G401.6 (cell line): ENCODE data around the gene S100A1.
"Not testable (repeated sequence)": the region's sequence is repeated elsewhere in the genome, so short reads cannot be mapped to it uniquely, and the experiment has no call there.

Experiments used
- FAIRE-seq: peaks from 2 replicates; lab custom pipeline; 2012; peaks lifted over from hg19 to GRCh38; lab: Jason Lieb, UNC

Gene S100A1

DNA sequence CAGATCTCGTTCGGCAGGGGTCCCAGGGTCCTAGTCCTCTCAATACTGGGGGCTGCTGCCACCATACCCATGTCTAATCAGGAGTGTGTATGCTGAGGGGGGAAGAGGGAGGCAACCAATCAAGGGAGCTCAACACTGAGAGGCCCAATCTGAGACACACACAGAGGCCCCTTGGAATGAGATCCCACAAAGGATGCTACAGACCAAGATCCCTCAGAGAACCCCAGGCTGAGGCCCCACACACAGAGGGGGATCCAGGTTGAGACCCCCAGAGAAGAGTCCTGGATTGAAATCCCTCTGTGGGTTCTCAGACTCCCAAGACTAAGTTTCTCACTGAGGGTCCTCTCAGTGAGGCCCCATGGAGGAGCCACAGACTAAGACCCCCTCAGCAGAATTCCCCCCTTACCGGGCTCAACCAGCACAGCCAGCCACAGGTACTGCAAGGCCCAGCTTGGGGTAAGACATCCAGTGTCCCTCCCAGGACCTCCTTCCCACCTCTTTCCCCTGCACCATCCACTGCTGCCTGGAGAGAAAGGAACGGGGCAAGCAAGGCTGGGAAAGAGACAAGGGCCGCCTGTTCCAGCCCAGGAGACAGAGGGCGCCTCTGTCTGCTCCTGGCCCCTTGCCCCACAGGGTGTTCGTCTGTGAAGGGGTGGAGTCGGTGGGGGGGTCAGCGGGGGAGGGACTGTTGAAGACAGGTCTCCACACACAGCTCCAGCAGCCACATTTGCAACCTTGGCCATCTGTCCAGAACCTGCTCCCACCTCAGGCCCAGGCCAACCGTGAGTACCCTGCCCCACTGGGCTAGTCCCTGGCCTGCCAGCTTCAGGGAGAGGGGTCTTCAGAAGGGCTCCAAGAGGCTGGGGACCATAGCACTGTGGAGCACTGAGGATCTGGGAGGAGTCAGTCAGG lies at the start of gene S100A1:
Gene S100A1 (plus strand): TSS at position 720 of the 912 bp plus-strand sequence. CDS start 2,088 bp downstream, outside the sequence.
- no peak for FAIRE-seq

DNA sequence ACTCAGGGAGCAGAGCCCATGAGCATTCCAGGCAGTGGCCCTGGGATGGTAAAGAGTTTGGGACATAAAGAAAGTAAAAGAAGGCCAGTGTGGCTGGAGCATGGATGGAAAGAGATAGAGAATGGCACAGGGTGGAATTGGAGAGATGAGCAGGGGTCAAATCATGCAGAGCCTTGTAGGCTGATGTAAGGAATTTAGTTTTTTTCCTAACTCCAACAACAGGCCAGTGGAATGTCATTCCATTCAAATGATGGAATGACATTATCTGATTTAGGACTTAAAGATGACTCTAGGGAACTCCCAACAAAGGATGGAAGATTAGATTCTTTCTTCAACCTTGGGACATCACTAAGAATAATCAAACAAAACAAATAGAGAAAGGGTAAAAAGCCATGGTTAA lies 49.7 kb upstream of the S100A1 start:
- no peak for FAIRE-seq

DNA sequence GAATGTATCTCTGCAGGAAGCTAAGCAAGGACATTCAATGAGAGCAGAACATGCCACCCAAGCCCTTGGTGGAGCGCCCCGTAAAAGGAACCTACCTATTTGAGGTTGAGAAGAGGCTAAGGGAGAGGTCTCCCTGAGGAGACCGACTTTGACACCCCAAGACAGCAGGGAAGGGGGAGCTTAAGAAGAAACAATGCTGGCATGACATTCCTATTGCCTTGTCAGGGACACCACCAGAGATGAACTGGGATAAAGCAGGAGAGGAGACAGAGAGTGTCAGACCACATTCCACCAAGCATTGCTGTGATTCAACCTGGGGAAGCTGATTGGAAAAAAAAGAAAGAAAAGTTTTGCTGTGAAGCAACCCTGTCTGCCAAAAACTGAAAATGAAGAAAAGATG lies 49.3 kb upstream of the S100A1 start:
- no peak for FAIRE-seq

DNA sequence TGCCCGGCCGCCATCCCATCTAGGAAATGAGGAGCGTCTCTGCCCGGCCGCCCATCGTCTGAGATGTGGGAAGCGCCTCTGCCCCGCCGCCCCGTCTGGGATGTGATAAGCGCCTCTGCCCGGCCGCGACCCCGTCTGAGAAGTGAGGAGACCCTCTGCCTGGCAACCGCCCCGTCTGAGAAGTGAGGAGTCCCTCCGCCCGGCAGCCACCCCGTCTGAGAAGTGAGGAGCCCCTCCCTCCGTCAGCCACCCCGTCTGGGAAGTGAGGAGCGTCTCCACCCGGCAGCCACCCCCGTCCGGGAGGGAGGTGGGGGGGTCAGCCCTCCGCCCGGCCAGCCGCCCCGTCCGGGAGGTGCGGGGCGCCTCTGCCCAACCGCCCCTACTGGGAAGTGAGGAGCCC lies 45.4 kb upstream of the S100A1 start:
- FAIRE-seq, result not testable (repeated sequence)

DNA sequence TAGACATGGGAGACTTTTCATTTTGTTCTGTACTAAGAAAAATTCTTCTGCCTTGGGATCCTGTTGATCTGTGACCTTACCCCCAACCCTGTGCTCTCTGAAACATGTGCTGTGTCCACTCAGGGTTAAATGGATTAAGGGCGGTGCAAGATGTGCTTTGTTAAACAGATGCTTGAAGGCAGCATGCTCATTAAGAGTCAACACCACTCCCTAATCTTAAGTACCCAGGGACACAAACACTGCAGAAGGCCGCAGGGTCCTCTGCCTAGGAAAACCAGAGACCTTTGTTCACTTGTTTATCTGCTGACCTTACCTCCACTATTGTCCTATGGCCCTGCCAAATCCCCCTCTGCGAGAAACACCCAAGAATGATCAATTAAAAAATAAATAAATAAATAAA lies 44.7 kb upstream of the S100A1 start:
- FAIRE-seq, result not testable (repeated sequence)

DNA sequence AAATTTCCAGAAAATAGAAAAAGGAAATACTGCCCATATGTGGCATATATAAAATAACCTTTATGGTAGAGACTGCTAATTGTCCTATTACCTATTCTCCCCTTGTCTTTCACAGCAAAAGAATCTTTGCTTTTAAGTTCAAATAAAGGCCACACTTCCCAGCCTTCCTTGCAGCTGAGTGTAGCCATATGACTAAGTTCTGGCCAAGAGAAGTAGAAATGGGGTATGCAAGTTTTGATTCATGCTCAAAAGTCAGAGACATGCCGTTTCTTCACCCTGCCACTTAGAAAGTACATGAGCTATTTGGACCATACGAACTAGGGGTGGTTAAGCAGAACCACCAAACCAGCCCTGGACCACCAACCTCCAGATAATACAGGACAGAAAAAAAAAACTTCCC lies 44.3 kb upstream of the S100A1 start:
- no peak for FAIRE-seq

DNA sequence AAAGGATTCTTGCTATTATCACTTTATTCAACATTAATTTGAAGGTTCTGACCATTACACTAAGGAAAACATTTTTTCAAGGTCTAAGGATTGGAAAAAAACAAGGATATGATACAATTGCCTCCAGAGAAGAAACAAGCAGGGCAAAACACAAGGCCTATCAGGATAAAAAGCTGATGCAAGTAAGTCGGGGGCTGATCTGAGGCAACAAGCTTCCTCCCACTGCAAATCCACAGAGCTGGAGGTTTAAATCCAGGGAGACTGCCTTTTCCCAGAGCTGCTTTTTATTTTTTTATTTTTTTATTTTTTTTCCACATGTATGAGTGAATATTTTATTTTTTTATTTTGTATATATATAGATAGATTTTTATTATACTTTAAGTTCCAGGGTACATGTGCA lies 43.2 kb upstream of the S100A1 start:
- no peak for FAIRE-seq

DNA sequence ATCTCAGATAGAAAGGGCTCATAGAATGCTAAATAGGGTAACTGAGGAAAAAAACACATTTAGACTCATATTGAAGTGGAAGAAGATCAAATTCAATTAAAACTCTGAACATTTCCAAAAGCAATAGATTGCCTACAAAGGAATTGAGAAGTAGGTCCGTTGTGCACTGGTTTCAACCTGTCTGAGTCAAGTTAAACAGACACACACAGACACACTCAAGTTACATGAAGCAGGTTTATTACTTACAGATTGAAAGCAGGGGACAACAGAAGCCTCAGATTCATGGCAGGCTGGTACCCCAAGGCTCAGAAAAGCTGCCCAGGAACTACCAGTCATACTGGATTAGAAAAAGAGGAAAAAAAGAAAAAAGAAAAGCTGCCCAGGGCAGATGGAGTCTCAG lies 41.9 kb upstream of the S100A1 start:
- no peak for FAIRE-seq

DNA sequence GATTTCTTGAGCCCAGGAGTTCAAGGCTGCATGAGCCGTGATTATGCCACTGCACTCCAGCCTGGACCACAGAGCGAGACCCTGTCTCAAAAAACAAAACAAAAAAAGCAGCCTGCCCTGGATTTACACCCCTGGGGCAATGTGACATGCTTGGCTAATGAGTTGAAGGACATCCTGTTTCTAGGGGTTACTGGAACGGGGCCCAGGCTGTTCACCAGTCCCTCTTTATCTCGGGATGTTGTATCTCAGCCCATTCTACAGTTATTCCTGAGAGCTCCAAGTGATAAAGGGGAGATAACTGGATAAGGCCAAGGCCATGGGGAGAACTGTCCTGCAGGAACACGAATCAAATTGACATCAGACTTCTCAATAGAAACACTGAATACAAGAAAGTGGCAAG lies 40.9 kb upstream of the S100A1 start:
- no peak for FAIRE-seq

DNA sequence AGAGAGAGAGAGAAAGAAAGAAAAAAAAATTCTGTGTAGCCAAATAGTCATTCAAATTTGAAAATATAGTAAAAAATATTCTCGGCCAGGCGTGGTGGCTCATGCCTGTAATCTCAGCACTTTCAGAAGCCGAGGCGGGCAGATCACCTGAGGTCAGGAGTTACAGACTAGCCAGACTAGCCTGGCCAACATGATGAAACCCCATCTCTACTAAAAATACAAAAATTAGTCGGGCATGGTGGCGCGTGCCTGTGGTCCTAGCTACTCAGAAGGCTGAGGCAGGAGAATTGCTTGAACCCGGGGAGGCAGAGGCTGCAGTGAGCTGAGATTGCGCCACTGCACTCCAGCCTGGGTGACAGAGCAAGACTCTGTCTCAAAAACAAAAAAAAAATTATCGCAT lies 40.2 kb upstream of the S100A1 start:
- FAIRE-seq, result not testable (repeated sequence)

DNA sequence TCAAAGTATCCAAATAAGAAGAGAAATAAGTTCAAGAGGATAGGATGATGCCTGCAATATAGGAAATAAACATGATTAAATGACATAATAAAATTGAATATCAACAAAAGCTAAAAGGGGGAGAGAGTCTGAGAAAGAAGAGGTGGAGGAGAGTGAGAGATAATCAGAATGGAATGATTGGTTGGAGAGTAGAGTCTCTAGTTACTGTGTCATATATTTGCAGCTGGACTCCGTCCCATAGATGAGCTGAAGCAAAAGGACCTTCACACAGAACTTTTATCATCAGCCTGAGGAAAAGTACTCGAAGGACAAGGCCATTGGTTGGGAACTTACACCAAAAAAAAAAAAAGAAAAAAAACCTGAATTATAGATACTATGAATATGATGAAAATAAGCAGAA lies 39.8 kb upstream of the S100A1 start:
- FAIRE-seq, result no peak

DNA sequence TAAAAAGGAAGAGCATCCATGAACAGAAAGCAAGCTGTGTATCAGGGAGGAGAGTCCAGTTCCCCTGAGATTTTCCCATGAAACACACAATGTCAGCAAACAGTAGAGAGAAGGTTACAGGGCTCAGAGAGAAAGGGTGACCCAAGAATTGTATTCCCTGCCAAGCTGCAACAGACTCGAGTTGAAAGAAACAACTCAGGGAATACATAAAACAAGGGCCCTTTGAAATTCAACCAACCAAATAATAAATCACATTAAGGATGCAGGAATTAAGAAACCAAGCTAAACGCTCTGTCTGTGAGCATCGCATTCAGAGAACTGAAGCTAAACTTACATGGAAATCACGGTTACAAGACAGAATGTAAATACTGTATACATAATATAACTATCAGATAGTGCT lies 35.5 kb upstream of the S100A1 start:
- FAIRE-seq, result no peak

DNA sequence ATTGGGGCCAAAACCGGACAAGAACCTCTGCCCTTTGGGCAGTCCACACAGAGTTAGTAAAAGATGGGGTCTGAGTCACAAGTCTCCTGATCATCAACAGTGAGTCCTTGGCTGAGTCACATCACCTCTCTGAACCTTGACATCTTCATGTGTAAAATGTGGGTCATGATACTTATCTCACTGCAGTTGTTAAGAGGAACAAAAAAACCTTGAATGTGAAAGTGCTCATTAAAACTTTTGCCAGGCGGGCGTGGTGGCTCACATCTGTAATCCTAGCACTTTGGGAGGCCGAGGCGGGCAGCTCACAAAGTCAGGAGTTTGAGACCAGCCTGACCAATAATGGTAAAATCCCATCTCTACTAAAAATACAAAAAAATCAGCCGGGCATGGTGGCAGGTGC lies 31.0 kb upstream of the S100A1 start:
- no peak for FAIRE-seq

DNA sequence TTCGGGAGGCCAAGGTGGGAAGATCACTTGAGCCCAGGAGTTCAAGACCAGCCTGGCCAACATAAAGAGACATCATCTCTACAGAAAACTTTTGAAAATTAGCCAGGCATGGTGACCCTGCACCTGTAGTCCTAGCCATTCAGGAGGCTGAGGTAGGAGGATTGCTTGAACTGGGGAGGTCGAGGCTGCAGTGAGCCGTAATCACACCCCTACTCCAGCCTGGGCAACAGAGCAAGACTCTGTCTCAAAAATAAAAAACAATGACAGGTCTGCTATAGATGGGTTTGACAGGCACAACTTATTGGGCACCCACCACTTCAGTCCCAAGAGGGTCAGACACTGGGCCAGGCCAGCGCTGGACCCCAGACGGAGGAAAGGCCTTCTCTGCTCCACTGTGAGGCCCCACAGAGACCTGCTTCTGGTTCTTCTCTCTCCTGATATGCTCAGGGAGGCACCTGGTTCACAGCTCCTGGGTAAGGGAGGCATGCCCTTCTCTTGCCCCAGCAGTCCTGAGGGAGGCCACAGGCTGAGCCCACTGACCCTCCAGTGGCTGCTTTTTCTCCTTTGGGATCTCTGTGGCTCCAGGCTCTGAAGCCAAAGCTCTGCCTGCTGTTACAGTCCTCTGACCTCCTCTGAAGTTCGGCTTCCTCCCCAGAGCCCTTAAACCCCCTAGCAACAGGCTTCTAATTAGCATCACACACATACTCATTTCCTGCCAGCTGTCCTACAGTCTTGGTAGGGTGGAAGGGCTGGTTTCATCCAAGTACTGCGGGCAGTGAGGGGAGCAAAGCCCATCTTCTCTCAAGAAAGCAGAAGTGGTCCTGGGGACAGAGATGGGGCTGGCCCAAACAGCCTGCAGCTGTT lies 29.7 kb upstream of the S100A1 start:
- no peak for FAIRE-seq

DNA sequence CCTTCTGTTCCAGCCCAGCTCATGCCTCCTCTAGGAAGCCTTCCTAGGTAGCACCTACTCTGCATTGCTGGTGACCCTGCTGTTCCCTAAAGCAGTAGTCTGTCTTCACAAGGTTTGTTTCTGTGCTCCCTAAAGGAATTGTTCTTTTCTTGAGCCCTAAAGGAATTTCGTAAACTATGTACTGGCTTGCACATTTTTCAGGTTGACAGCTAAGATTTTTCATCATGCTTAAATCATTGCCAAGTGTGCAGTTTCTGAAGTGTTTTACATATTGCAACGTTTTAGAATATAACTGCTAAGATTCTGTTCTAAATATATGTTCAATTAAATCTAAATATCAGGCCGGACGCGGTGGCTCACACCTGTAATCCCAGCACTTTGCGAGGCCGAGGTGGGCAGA lies 28.4 kb upstream of the S100A1 start:
- no peak for FAIRE-seq

DNA sequence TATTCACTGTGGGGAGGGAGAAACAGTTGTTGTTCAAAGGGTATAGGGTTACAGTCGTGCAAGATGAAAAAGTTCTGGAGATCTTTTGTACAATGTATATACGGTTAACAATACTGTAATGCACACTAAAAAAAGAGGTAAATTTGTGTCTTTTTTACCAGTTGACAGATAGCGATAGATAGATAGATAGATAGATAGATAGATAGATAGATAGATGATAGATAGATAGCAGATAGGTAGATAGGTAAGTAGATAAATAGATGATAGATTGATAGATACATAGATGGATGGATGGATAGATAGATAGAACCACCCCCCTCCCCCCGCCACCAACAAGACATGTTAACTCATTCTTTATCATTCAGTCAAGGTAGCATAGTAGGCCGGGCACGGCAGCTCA lies 25.5 kb upstream of the S100A1 start:
- FAIRE-seq, result no peak

DNA sequence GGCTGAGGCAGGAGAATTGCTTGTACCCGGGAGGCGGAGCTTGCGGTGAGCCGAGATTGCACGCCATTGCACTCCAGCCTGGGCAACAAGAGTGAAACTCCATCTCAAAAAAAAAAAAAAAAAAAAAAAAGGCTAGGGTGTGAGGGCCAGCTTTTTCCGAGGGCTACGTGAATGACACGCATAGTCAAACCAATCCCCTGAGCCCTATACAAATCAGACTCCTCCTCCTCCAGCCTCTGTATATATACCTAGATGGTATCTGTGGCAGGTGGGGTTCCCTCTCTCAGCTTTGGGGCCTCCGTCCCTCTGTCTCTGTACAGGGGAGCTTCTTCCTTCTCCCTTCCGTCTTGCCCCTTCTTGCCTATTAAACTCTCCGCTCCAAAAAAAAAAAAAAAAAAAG lies 22.0 kb upstream of the S100A1 start:
- no peak for FAIRE-seq

DNA sequence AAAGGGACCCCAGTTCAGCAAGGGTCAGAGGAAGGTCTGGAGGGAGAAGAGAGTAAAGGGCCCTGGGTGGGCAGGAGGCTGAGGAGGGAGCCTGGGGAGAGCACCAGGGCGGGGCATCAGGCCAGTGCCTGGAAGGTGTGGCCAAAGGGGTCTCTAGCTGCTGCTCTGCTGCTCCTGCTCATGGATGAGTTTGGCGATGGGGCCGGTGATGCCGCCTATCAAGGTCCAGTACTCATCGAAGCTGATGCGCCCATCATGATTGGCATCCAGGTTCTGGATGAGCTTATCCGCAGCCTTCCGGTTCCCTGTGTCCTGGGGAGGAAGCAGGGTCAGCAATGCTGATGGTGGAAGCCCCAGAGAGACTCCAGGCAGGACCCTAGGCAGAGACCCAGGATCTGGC lies 20.9 kb upstream of the S100A1 start:
- no peak for FAIRE-seq

DNA sequence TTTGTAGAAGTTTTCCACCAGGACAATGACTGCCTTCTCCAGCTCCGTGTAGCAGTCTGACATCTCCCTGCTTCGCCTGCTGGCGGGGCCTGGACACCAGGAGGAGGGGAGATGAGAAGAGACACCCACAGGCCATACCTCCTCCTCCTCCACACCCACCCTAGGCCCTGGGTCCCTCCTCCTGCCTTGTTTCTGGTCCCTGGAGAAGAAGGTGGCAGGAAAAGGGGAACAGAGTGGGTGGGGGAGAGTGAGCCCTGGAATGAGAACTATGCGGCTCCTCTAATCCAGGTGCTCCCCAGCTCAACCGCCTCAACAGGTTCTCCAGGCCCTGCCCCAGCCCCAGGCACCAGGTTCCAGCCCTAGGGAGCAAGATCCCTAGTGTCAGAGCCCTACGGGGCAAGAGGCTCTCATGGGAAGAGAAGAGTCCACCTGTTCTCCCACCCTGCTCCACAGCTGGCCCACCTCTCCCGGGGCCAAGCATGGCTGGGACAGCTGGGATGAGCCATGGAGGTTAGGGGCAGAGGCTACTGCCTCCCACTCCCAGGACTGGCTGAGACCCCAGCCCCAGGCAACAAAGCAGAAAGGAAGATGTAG lies 20.0 kb upstream of the S100A1 start:
- no peak for FAIRE-seq

DNA sequence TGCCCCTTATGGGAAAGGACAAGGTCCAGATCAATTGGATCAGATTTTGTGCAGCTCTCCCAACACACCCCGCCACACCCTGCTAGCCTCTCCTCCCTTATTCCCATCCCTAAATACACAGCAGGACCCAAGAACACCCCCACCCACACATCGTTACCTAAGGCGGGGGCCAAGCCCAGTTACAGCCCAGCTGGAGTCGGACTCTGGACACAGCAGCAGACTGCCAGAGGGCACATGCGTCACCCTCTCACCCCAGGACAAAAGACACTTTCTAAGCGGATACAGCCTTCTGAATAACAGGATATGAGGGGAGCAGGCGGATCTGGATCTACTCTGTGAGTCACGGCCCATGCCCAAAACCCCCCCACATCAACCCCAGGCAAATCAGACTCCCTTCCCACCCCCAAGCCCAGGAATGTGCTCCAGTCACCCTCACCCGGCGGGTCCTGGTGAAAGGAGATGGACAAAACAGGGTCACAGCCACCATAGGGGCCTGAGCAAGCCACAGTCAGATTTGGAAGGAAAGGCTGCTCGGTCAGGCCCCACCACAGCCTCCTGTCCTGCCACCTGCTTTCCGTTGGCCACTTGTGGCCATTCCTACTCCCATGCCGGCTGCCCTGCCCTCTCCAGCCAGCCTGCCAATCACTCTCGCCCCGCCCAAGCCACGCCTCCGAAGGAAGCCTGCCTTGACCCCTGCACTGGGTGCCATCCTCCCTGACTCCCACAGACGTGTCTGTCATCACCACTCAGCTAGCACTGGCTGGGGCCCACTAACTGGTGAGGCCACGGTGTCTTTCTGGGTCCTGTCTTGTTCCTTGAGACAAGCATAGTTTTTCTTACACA lies 19.3 kb upstream of the S100A1 start:
- FAIRE-seq, result no peak

DNA sequence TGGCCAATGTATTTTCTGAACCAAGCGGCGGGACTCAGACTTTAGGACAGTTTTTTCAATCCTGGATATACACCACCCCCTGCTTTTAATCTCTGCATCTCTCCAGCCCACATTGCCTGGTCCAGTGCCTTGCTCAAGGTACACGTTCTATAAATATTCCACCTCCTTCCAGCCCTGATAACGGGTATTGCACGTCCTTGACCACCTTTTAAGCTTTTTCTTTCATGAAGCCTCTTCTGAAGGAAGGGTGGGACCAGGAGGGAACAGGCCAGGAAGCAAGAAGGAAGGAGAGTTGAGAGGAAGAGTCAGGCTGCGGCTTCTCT lies 18.7 kb upstream of the S100A1 start:
- no peak for FAIRE-seq

DNA sequence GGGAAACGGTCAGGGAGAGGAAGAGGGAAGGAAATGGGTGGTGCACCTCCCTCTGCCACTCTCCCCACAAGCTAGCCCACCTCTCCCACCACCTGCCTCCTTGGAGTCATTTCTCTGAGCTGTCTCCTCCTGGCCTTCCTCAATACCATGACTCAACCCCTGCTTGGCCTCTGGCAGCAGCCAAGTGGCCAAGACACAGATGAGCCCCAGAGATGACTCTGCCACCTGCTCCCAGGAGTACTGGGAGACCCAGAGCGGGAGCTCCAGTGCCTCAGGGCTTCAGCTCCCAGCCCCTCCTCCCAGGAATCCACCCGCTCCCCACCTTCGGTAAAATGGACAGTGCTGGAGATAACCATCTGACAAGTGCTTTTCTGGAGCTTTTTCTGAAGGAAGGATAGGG lies 17.9 kb upstream of the S100A1 start:
- no peak for FAIRE-seq
